Measurements from ENCODE around the gene GMEB1.

DNA sequence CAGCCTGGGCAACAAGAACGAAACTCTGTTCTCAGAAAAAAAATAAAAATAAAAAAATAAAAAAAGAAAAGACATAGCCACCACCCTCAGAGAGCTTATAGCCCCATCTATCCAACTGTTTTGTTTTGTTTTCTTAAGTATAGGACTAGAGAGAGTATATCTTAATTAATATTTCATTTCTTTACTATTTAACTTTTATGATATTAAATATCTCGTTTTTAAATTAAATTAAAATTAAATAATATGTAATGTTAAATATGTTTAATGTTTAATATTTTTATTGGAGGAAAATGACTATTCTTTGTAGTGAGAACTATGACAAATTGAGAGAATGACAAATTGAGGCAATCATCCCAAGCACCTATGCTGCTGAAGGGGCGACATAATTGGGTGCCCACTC lies 35.0 kb downstream of the GMEB1 start:
- TF ChIP-seq, protein P1, sequence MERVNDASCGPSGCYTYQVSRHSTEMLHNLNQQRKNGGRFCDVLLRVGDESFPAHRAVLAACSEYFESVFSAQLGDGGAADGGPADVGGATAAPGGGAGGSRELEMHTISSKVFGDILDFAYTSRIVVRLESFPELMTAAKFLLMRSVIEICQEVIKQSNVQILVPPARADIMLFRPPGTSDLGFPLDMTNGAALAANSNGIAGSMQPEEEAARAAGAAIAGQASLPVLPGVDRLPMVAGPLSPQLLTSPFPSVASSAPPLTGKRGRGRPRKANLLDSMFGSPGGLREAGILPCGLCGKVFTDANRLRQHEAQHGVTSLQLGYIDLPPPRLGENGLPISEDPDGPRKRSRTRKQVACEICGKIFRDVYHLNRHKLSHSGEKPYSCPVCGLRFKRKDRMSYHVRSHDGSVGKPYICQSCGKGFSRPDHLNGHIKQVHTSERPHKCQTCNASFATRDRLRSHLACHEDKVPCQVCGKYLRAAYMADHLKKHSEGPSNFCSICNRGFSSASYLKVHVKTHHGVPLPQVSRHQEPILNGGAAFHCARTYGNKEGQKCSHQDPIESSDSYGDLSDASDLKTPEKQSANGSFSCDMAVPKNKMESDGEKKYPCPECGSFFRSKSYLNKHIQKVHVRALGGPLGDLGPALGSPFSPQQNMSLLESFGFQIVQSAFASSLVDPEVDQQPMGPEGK (CRISPR knock-in tag; IDR thresholded peaks at IDR 0.05; ENCODE audit: borderline replicate concordance): no peak
- TF ChIP-seq, protein P2, sequence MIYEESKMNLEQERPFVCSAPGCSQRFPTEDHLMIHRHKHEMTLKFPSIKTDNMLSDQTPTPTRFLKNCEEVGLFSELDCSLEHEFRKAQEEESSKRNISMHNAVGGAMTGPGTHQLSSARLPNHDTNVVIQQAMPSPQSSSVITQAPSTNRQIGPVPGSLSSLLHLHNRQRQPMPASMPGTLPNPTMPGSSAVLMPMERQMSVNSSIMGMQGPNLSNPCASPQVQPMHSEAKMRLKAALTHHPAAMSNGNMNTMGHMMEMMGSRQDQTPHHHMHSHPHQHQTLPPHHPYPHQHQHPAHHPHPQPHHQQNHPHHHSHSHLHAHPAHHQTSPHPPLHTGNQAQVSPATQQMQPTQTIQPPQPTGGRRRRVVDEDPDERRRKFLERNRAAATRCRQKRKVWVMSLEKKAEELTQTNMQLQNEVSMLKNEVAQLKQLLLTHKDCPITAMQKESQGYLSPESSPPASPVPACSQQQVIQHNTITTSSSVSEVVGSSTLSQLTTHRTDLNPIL (CRISPR knock-in tag; IDR thresholded peaks at IDR 0.05; ENCODE audit: low read depth): no peak
